ENCODE results near the gene NDUFB2.

Gene NDUFB2

GRCh38 chr7:140724706-140725105, 28.2 kb downstream of the NDUFB2 start:
- TF ChIP-seq SIN3A (IDR thresholded peaks at IDR 0.05; ENCODE audit: borderline replicate concordance, insufficient read depth, low read length), result no peak
- no peak for TF ChIP-seq REST (IDR thresholded peaks at IDR 0.05; ENCODE audit: insufficient read depth in 1 of 2, low read depth in 2 of 2, low read length in 2 of 2)
- TF ChIP-seq FOXP2 (optimal IDR thresholded peaks at IDR 0.05; ENCODE audit: borderline replicate concordance, extremely low read depth, extremely low read length, insufficient read depth), result no peak
- no peak for TF ChIP-seq POLR2AphosphoS5 (IDR thresholded peaks at IDR 0.05; ENCODE audit: low read depth, low read length)
- no peak for TF ChIP-seq TAF1 (IDR thresholded peaks at IDR 0.05; ENCODE audit: borderline replicate concordance, insufficient read depth, low read length)

- TF ChIP-seq SIN3A (IDR thresholded peaks at IDR 0.05; ENCODE audit: borderline replicate concordance, insufficient read depth, low read length), result no peak
- TF ChIP-seq POLR2AphosphoS5 (IDR thresholded peaks at IDR 0.05; ENCODE audit: low read depth, low read length), result no peak
- TF ChIP-seq TAF1 (IDR thresholded peaks at IDR 0.05; ENCODE audit: borderline replicate concordance, insufficient read depth, low read length), result no peak
- TF ChIP-seq REST (IDR thresholded peaks at IDR 0.05; ENCODE audit: insufficient read depth in 1 of 2, low read depth in 2 of 2, low read length in 2 of 2), result no peak
- TF ChIP-seq FOXP2 (optimal IDR thresholded peaks at IDR 0.05; ENCODE audit: borderline replicate concordance, extremely low read depth, extremely low read length, insufficient read depth), result no peak
Measured at GRCh38 chr7:140726281-140726680, 29.8 kb downstream of the NDUFB2 start.

- TF ChIP-seq REST (IDR thresholded peaks at IDR 0.05; ENCODE audit: insufficient read depth in 1 of 2, low read depth in 2 of 2, low read length in 2 of 2), result no peak
- TF ChIP-seq POLR2AphosphoS5 (IDR thresholded peaks at IDR 0.05; ENCODE audit: low read depth, low read length), result no peak
Measured at GRCh38 chr7:140732416-140732815, 35.9 kb downstream of the NDUFB2 start.

GRCh38 chr7:140734096-140734495, 37.6 kb downstream of the NDUFB2 start:
- TF ChIP-seq TAF1 (IDR thresholded peaks at IDR 0.05; ENCODE audit: borderline replicate concordance, insufficient read depth, low read length) (no peak), REST (IDR thresholded peaks at IDR 0.05; ENCODE audit: insufficient read depth in 1 of 2, low read depth in 2 of 2, low read length in 2 of 2) (no peak), SIN3A (IDR thresholded peaks at IDR 0.05; ENCODE audit: borderline replicate concordance, insufficient read depth, low read length) (no peak), POLR2AphosphoS5 (IDR thresholded peaks at IDR 0.05; ENCODE audit: low read depth, low read length) (no peak), FOXP2 (optimal IDR thresholded peaks at IDR 0.05; ENCODE audit: borderline replicate concordance, extremely low read depth, extremely low read length, insufficient read depth) (no peak)

- TF ChIP-seq FOXP2 (optimal IDR thresholded peaks at IDR 0.05; ENCODE audit: borderline replicate concordance, extremely low read depth, extremely low read length, insufficient read depth), result no peak
- no peak for TF ChIP-seq POLR2AphosphoS5 (IDR thresholded peaks at IDR 0.05; ENCODE audit: low read depth, low read length)
- no peak for TF ChIP-seq SIN3A (IDR thresholded peaks at IDR 0.05; ENCODE audit: borderline replicate concordance, insufficient read depth, low read length)
- TF ChIP-seq REST (IDR thresholded peaks at IDR 0.05; ENCODE audit: insufficient read depth in 1 of 2, low read depth in 2 of 2, low read length in 2 of 2), result no peak
- TF ChIP-seq TAF1 (IDR thresholded peaks at IDR 0.05; ENCODE audit: borderline replicate concordance, insufficient read depth, low read length), result no peak
Measured at GRCh38 chr7:140734729-140735128, 38.2 kb downstream of the NDUFB2 start.

All from PFSK-1 (cell line).